Measurements from ENCODE around the gene LTBP3.
A peak's percentile ranks its signal among the peaks of the same experiment; 100 is the strongest.

Gene LTBP3

GRCh38 chr11:65492637-65493366 is 65.4 kb downstream of the LTBP3 start:
- DNase-seq = no peak

GRCh38 chr11:65492387-65492636 is 65.8 kb downstream of the LTBP3 start:
- DNase-seq = no peak

DNA sequence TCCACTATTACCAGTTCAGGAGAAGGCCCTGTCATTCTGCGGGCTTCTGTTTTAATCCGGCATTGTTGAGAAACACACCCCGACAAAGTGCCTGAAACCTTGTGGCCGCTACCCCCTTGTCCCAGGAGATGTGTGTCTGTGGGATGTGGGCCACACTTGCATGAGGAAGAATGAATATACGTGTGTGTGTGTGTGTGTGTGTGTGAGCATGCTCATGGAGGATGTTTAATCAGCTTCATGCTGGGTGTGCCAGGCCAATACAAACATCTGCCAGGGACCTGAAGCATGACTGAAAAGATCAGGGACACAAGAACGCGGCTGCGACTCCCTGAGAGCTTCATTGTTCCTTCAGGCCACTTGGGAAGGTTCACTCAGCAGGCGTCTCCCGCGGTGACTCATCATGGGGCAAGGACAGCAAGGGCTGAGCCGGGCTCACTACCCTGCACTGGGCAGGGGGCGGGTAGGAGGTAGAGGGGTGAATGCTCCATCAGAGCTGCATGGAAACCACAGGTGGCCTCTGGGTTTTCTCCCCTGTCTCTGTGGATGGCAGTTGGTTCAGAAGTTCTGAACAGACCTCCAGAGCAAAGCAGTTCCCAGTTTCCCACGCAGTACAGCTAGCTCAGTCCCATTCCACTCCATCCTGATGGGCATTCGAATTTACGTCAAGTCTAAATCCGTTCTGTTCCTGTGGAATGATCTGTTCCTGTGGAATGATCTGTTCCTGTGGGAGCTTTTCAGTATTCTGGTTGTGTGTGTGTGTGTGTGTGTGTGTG is 66.4 kb downstream of the LTBP3 start:
- no peak for DNase-seq

- DNase-seq = no peak
Measured at GRCh38 chr11:65491163-65491465, 67.0 kb downstream of the LTBP3 start.

GRCh38 chr11:65489706-65490320 is 68.3 kb downstream of the LTBP3 start:
- no peak for DNase-seq

DNA sequence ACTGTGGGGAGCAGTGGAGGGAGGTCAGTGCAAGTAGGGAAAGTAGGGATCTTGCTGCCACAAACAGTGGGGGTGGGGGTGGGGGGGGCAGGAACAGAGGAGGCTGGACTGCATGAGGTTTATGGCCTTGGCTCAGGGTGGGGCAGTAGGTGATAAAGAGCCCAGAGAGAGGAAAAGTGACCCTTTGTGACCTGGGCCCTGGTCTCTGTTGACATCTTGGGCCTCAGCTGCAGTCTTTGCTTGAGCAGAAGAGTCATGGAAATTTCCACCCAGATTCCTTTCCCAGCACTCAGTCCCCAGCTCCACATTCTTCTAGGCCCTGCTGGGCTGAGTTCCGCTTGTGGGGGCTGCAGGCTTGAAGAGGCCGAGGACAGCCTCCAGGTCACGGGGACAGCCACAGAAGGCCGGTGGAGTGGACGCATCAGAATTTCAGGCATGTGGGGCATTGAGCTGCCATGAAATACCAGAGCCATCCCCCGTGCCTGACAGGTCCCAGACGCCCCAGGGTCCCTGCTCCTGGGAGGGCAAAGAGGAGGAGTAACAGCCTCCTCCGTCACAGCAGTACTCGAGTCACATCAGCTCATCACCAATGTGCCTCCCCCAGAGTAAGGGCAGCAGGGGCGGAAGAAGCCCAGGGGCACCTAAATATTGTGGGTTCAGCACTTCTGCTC is 69.0 kb downstream of the LTBP3 start:
- peak; percentile 52 to 78 for DNase-seq
